Adrenal gland (tissue), 5 donors: ENCODE results near the gene ATP5PD.

Experiments
- POLR2A ChIP-seq, 2 donors: fragments of 450-650 bp; IDR thresholded peaks; one replicate each; pipeline ENCODE4 v1.6.1; 2017; ENCODE audit warnings: antibody characterized with exemption in 2 of 2, mild to moderate bottlenecking in 2 of 2, moderate library complexity in 1 of 2
- TF ChIP-seq, protein P1 (sequence below), 6 experiments: fragments of 450-650 bp in 4 of 6; fragments of 200-600 bp in 2 of 6; sonication (generic) in 1 of 6; IDR thresholded peaks; 1 replicate in 5 of 6; 2 replicates in 1 of 6; pipeline versions ENCODE4 v1.5.1 to v1.8.0; 2016 to 2021; ENCODE audit warnings: antibody characterized with exemption in 6 of 6, mild to moderate bottlenecking in 2 of 6, moderate library complexity in 1 of 6
- donor health status: DM: no; HTN: no; CAD: no.

DNA sequence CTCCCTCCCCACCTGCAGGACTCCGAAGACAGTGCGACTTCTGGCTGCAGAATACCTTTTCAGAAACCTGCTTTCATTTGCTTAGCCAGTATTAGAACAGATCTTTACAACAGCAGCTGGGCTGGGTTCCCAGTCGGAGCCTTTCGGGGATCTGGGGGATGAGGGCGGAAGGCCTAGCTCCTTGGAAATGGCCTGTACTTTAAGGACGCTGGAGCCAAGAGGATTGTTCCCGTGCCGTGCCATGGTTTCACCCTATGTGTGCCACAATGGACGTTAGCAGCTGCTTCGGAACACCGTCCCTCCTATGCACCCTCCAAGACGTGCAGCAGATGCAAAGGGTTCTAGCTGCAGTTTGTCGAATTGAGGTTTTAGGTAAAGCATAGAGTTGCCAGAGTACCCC, 16.4 kb upstream of the ATP5PD start:
- TF ChIP-seq, protein P1, sequence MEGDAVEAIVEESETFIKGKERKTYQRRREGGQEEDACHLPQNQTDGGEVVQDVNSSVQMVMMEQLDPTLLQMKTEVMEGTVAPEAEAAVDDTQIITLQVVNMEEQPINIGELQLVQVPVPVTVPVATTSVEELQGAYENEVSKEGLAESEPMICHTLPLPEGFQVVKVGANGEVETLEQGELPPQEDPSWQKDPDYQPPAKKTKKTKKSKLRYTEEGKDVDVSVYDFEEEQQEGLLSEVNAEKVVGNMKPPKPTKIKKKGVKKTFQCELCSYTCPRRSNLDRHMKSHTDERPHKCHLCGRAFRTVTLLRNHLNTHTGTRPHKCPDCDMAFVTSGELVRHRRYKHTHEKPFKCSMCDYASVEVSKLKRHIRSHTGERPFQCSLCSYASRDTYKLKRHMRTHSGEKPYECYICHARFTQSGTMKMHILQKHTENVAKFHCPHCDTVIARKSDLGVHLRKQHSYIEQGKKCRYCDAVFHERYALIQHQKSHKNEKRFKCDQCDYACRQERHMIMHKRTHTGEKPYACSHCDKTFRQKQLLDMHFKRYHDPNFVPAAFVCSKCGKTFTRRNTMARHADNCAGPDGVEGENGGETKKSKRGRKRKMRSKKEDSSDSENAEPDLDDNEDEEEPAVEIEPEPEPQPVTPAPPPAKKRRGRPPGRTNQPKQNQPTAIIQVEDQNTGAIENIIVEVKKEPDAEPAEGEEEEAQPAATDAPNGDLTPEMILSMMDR (IDR thresholded peaks at IDR 0.05), result no peak
- no peak for TF ChIP-seq POLR2A (IDR thresholded peaks at IDR 0.05)
